Left lung (tissue), 10 donors: ENCODE data around the gene TRIM54. TPM values are rescaled to one million over a fixed set of nuclear protein-coding genes. Genes with fewer than 3 reads are reported as not detected.

Source experiments
- ATAC-seq: fragments of 200-7000 bp; cut with Tn5 transposase; one replicate; pipeline ENCODE4 v1.9.1; 2020; ENCODE audit warnings: moderate library complexity
- DNase-seq, 4 donors: peaks; one replicate each; pipeline ENCODE4 v3.0.0-alpha.2; 2013 to 2020
- H3K27ac ChIP-seq, 2 donors: fragments of 200-600 bp; sonication (generic) in 1 of 2; one replicate each; pipeline versions ENCODE4 v1.5.0 to v1.8.0; 2020 to 2021
- H3K27me3 ChIP-seq, 2 donors: fragments of 200-600 bp; sonication (generic) in 1 of 2; one replicate each; pipeline versions ENCODE4 v1.5.0 to v1.8.0; 2020 to 2021
- H3K36me3 ChIP-seq, 2 donors: fragments of 200-600 bp; sonication (generic) in 1 of 2; one replicate each; pipeline versions ENCODE4 v1.5.0 to v1.8.0; 2020 to 2021
- H3K4me1 ChIP-seq, 2 donors: fragments of 200-600 bp; one replicate each; pipeline ENCODE4 v1.8.0; 2021
- H3K4me3 ChIP-seq, 2 donors: fragments of 200-600 bp; sonication (generic) in 1 of 2; one replicate each; pipeline versions ENCODE4 v1.5.0 to v1.8.0; 2020 to 2021; ENCODE audit warnings: mild to moderate bottlenecking in 1 of 2
- H3K9me3 ChIP-seq, 2 donors: fragments of 200-600 bp; sonication (generic) in 1 of 2; one replicate each; pipeline versions ENCODE4 v1.5.0 to v1.8.0; 2020 to 2021
- intact Hi-C, 2 donors: fragments of 100-400 bp; cut with DNase I; formaldehyde crosslinking; loops; one replicate each; pipeline versions ENCODE4 v1.11.2 to v1.14.2; 2022
- polyA plus RNA-seq, 6 donors: library from polyadenylated mRNA; unstranded; fragments of 120-200 nt; gene quantifications; one replicate each; pipeline ENCODE4 v1.2.1, GENCODE V29; 2013; ENCODE audit not compliant: insufficient read length in 6 of 6
- total RNA-seq, 2 donors: library from RNA; stranded (reverse); fragmentation: NEBNext Ultra II Directional; extraction: Animal tissue kit (Norgen Biotek cat#: 25700); gene quantifications; one replicate each; pipeline ENCODE4 v1.2.1, GENCODE V29; 2021
- TF ChIP-seq, protein P1 (sequence below), 2 donors: fragments of 200-600 bp; sonication (generic) in 1 of 2; IDR thresholded peaks; one replicate each; pipeline versions ENCODE4 v1.5.0 to v1.8.0; 2021; ENCODE audit warnings: antibody characterized with exemption in 2 of 2
- donor health status: DM: no; HTN: yes; CAD: no.
- donor health status: DM: no; HTN: no; CAD: no.

The TRIM54 gene
- total and polyA plus RNA-seq, 8 donors, result 0.07 to 0.17 (median 0.09) TPM; not detected in 2

DNA sequence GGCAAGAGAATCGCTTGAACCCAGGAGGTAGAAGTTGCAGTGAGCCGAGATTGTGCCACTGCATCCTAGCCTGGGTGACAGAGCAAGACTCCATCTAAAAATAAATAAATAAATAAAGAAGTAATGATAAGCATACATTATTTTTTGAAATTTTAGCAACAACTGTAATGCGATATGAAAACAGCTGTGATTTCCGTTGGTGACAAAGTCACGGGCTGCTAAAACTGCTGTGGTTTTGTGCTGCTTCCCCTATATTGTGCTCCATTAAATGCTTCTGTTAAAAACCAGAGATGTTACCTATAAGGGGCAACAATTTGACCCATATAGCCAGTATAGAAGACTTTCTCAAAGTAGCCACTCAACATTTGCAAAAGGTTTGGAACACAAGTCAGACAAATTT is 8.3 kb downstream of the TRIM54 start:
- TF ChIP-seq, protein P1, sequence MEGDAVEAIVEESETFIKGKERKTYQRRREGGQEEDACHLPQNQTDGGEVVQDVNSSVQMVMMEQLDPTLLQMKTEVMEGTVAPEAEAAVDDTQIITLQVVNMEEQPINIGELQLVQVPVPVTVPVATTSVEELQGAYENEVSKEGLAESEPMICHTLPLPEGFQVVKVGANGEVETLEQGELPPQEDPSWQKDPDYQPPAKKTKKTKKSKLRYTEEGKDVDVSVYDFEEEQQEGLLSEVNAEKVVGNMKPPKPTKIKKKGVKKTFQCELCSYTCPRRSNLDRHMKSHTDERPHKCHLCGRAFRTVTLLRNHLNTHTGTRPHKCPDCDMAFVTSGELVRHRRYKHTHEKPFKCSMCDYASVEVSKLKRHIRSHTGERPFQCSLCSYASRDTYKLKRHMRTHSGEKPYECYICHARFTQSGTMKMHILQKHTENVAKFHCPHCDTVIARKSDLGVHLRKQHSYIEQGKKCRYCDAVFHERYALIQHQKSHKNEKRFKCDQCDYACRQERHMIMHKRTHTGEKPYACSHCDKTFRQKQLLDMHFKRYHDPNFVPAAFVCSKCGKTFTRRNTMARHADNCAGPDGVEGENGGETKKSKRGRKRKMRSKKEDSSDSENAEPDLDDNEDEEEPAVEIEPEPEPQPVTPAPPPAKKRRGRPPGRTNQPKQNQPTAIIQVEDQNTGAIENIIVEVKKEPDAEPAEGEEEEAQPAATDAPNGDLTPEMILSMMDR (IDR thresholded peaks at IDR 0.05), result no peak
- ATAC-seq, result no peak
- Histone ChIP-seq H3K4me1 (no peaks in the 10 kb centered on the region), H3K36me3 (no peaks in the 10 kb centered on the region), H3K27me3 (peaks cover 0 to 24% of the 10 kb centered on the region in 2 donors), H3K27ac (no peak overlapping the region), H3K9me3 (no peaks in the 10 kb centered on the region), H3K4me3 (no peak overlapping the region)
- intact Hi-C loops, result no loop called here
- DNase-seq, result no peak

DNA sequence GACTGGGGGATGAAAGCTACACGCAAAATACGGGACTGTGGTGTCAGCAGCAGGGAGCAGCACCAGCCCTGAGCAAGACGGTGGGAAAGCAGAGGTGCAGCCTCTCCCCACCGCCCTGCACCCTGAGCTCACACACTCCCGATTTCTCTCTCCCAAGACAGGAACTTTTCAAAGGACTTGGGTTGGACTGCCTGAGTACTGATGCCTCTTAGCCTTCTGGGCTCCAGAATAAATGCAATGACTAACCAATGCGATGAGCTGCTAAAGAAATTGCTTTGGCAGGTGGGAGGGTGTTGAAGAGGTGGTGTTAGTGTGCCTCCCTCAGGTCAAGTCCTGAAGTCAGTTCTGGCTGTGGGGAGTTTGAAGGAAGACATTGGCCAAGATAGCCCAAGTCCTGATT is 9.6 kb downstream of the TRIM54 start:
- intact Hi-C loops, result no loop called here
- TF ChIP-seq, protein P1 (IDR thresholded peaks at IDR 0.05), result no peak
- Histone ChIP-seq H3K27me3 (peaks cover 0 to 24% of the 10 kb centered on the region in 2 donors), H3K36me3 (no peaks in the 10 kb centered on the region), H3K9me3 (no peaks in the 10 kb centered on the region), H3K4me1 (no peaks in the 10 kb centered on the region), H3K4me3 (no peak overlapping the region), H3K27ac (no peak overlapping the region)
- peak; percentile 38 for ATAC-seq
- no peak for DNase-seq

DNA sequence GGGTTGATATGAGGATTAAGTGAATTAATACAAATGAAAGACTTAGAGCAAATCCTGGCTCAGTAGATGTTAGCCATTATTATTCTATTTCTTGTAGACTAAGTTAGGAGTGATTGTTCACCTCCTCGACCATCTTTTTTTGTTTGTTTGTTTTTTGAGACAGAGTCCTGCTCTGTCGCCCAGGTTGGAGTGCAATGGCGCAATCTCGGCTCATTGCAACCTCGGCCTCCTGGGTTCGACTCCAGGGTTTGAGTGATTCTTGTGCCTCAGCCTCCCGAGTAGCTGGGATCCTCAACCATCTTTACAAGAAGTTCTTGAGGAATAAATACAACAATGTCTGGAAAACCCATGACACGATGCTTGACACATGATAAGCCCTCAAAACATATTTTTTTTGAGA is 12.7 kb downstream of the TRIM54 start:
- Histone ChIP-seq H3K27me3 (peaks cover 0 to 18% of the 10 kb centered on the region in 2 donors), H3K4me1 (no peaks in the 10 kb centered on the region), H3K9me3 (no peaks in the 10 kb centered on the region), H3K36me3 (no peaks in the 10 kb centered on the region), H3K4me3 (no peak overlapping the region), H3K27ac (no peak overlapping the region)
- intact Hi-C loops, result no loop called here
- ATAC-seq, result no peak
- TF ChIP-seq, protein P1 (IDR thresholded peaks at IDR 0.05), result no peak
- no peak for DNase-seq

DNA sequence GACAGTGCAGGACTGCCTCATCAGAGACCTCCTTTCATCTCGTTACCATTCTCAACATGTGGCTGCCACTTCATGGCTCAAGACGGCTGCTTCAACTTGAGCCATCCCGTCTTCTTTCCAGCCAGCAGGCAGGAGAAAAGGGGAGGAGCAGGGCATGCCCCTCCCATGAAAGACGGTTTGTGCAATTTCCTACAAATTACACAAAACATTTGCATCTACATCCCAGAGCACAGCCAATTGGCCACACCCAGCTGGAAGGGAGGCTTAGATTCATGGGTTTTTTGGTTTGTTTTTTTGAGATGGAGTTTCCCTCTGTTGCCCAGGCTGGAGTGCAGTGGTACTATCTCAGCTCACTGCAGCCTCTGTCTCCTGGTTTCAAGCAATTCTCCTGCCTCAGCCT is 14.3 kb downstream of the TRIM54 start:
- Histone ChIP-seq H3K9me3 (no peaks in the 10 kb centered on the region), H3K36me3 (no peaks in the 10 kb centered on the region), H3K27ac (no peak overlapping the region), H3K27me3 (peaks cover 0 to 7% of the 10 kb centered on the region in 2 donors), H3K4me3 (no peak overlapping the region), H3K4me1 (no peaks in the 10 kb centered on the region)
- DNase-seq (no peak), ATAC-seq (no peak)
- intact Hi-C loops, result no loop called here
- TF ChIP-seq, protein P1 (IDR thresholded peaks at IDR 0.05), result no peak

DNA sequence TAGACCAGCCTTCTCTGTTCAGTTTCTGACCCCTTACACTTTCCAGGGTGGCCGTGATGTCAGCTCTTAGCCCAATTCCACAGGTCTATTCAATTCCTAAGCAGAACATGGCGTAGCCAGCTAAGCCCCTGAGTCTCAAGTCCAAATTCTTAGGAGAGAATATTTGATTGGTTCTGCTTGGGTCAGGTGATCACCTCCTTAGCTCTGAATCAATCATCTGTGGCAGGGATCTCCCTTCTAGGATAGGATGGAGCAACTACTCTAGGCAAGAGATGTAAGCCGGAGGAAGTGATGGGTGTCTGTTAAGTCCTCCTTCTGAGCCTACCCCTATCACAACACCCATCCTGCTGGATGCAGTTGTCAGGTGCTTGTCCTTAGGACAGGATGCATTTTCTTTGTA is 15.0 kb downstream of the TRIM54 start:
- H3K36me3 ChIP-seq, result no peaks in the 10 kb centered on the region
- intact Hi-C loops, result no loop called here
- TF ChIP-seq, protein P1 (IDR thresholded peaks at IDR 0.05), result no peak

More for the DNA sequence above, 15.0 kb downstream of the TRIM54 start:
- Histone ChIP-seq H3K27ac (no peak overlapping the region), H3K4me3 (no peak overlapping the region), H3K27me3 (peaks cover 0 to 7% of the 10 kb centered on the region in 2 donors), H3K4me1 (no peaks in the 10 kb centered on the region), H3K9me3 (no peaks in the 10 kb centered on the region)
- no peak for ATAC-seq
- no peak for DNase-seq
